ENCODE measurements around the gene DRD4.

DRD4 gene

DNA sequence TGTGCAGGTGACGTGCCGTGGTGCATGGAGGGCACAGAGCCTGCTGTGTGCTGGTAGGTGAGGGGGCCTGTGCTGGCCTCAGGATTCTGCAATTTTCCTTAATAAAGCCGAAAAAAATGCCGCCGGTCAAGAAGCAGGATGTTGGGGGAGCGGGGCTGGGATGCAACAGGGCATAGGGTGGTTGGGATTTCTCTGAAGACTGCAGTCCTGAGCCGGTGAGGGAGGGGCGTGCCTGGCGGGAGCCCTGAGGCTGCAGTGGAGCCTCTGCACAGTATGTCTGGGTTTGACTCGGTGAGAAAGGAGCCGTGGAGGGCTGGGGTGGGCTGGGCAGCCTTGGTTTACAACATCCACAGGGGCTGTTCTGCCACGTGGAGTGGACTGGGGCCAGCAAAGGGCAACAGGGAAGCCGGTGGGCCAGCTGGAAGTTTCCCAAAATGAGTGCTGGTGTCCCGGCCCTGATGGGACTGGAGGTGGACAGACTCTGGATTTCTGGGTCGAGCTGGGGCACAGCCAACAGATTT is 13.7 kb upstream of the DRD4 start:
- DNase-seq, result no peak

DNA sequence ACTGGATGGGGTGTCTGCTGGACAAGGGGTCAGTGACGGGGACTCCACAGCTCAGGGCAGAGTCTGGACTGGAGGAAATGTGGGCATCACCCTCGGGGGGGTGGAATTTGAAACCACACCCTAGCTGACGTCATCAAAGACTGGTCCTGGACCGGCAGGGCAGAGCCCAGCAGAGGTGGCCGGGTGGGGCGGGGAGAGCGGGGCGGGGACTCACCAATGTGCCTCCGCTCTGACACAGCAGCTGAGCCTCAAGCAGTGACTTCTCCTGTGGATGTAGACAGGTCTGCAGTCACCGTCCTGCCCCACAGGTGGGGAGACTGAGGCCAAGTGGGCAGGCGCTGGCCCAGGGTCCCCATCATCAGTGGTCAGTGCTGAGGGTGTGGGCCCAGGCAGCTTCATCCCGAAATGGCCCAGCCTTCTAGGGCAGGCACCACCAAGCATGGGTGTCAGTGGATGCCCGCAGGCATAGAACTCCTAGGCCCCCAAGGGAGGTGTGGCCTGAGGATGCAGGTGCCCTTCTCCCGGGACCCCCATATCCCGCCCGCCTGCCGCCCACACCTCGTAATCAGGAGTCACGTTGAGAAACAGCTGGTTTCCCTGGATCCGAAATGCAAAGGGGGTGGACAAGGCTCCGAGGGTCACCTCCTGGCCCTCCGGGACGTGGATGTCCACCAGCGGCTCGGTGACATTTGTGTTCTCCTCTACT is 12.9 kb upstream of the DRD4 start:
- DNase-seq, result no peak

DNA sequence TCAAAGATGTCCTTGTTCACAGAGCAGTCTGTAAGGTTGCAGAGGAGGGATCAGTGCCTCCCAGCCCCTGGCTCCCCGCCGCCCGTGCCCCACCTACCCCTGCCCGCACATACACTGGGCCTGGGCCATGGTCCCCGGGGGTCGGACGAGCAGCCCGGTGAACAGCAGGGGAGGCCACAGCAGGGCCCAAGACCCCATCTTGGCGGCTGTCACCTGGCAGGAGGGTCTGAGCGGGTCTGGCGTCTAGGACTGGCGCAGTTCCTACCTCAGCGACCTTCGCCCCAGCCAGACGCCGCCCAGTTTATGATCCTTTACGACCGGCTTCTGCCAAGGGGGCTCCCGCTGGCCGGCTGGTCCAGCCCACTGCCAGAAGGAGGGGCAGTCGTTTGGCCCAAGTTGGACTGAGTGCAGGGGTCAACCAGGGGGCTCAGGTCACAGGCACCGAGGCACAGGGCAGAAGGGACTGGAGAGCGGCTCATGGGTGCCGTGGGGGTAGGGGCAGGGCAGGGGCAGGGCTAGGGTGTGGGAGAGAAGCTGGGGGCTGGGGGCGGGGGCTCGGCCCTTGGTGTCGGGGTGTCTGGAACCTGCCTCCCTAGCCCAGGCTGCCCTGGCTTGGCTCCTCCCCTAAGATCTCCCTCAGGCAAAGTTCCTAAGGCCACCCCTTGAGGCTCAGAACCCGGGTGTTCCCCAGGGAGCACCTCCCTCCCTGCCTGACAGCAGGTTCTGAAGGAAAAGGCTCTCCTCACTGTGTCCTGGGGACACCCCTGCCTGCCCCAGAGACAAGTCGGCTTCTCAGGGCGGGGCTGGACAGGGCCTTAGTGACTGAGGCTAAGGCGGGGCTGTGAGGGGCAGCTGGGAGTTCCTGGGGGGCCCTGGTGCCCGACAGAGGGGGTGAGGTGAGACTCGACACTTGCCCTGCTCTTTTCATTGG is 12.1 kb upstream of the DRD4 start, which contains the start of gene CDHR5:
Gene CDHR5, minus strand, starts transcription at position 251 of the 931 bp plus-strand sequence. Its CDS starts 53 bp downstream, at position 198.
- DNase-seq, result no peak

DNA sequence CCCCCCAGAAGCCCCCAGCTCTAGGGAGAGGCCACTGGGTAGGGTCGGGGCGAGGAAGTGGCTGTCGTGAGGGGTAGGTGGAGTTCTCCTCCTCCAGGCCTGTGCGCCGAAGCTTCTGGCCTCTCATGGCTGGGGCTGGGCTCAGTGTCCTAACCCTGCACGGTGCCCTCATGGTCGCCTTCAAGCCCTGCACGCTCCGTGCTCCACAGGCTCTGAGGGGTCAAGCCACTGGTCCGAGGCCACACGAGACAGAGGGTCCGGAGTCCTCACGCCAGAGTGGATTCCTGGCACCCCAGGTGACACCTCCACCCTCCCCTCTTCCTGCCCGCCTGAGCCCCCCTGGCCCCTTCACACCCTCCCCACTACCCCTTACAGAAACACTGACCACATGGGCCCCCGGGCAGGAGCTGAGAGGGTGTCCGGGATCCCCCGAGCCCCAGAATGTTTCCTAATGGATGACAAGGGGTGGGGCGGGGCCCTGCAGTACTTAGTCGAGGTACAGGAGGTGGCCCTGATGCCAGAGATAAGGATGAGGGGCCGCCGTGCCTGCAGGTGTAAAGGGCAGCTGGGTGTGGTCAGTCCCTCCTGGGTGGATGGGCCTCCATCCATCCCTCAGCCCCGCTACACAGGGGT is 11.3 kb upstream of the DRD4 start:
- no peak for DNase-seq

DNA sequence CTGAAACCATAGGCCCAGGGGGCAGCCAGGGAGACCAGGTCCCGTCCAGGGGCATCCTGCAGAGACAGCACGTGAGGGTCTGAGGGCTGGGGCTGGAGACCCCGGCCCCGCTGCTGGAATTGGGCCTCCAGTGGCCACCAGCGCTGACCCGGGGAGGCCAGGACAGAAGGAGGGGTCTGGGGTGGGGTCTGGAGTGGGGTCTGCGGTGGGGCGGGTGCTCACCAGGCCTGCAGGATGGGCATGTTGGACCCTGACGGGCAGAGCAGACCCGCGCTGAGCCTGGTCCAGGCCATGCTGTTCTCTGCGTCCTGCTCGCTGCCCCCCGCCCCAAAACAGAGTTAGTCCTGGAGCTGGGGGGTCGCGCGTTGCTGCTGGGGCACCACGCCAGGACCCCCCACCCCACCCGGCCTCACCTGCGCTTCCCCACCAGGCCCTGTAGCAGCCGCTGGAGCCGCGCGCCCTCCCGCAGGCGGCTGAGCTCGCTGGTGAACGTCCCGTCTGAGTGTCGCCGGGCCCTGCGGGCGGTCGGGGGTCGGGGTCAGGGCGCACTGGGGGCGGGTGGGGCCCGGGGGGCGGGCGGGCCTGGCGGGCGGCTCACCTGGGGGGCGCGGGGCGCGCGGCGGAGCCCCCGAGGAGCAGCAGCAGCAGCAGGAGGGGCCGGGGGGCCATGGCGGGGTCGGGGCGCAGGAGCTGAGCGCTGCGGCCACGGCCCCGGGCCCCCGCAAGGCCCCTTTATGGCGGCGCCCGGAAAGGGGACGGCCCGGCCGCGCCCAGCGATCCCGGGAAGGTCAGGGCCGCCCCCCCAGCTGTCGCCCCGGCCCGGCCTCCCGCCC is 10.4 kb upstream of the DRD4 start, which contains the start of gene SCT:
Gene SCT, minus strand, starts transcription at position 707 of the 833 bp plus-strand sequence. Its CDS starts 38 bp downstream, at position 669.
- no peak for DNase-seq

DNA sequence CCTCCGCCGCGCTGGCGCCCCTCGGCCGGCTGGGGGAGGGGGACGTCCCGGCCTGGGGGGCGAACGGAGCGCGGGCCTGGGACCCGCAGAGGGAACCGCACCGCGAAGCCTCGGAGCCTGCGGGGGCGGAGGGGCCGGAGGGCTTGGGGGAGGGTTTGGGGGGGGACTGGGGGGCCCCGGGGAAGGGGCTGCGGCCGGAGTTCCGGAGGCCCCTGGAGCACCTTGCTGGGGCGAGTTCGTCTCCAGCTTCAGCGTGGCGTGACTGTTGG is 9.8 kb upstream of the DRD4 start:
- DNase-seq, result no peak

DNA sequence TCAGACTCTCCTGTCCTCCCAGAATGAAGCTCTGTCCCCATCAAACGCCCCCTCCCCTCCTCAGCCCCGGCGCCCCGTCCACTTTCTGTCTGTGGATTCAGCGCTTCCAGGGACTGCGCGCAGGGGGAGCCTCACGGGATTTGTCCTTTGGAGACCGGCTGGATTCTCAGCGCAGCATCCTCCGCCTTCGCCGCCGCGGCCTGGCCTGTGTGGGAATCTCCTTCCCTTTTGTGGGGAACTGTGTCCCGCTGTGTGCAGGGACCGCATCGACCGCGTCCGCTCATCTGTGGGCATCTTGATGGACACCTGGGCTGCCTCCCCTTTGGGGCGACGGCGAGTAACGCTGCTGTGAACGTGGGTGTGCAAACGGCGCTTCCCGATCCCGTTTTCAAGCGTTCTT is 9.0 kb upstream of the DRD4 start:
- no peak for DNase-seq

DNA sequence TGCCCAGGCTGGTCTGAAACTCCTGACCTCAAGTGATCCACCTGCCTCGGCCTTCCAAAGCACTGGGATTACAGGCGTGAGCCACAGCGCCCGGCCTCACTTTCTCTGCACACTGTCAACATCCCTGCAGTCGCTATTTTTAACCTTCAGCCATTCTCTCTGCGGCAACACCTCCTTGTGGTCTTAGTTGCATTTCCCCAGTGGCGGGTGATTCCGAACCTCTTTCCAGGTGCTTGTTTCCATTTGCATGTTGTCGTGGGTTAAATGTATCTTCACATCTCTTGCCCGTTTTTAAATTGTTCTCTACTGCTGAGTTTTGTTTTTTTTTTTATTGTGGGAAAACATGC is 7.9 kb upstream of the DRD4 start:
- no peak for DNase-seq

DNA sequence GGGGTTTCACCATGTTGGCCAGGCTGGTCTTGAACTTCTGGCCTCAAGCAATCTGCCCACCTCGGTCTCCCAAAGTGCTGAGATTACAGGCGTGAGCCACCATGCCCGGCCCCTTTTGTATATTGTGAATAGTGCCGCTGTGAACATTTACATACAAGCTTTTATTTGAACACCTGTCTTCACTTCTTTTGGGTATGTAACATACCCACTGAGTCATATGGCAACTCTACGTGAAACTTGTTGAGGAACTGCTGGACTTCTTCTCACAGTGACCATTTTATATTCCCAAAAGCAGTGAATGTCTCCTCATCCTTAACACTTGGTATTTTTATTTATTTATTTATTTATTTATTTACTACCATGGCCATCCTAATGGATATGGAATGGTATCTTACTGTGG is 6.2 kb upstream of the DRD4 start:
- DNase-seq, result no peak

DNA sequence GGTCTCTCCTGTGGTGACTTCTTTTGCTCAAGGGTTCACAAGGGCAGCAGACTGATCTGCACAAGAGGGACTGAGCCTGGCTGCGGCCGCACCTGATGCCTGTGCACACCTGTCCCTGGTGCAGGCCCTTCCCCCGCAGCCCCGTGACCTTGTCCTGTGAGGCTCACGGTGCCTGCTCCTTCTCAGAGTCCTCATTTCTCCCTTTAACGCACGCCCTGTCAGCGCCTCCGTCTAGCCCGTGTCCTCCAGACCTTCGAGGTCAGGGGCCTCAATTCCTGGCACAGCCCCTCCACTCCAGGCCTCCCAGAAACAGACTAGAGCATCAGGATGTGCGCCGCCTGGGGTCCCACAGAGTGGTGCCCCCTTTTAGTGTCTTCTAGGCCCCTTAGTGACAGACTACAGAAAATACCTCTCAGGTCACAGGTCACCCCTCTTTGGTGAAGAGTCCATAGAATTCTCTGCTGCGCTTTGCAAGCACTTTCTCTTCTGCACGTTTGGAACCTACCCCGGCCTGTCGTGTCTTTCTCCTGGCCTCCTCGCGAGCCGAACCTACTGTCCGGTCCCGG is 1.0 kb upstream of the DRD4 start:
- DNase-seq, result no peak

DNA sequence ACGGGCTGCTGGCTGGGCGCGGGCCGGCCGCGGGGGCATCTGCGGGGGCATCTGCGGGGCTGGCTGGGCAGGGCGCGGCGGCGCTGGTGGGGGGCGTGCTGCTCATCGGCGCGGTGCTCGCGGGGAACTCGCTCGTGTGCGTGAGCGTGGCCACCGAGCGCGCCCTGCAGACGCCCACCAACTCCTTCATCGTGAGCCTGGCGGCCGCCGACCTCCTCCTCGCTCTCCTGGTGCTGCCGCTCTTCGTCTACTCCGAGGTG is 194 bp downstream of the DRD4 start:
- no peak for DNase-seq

DNA sequence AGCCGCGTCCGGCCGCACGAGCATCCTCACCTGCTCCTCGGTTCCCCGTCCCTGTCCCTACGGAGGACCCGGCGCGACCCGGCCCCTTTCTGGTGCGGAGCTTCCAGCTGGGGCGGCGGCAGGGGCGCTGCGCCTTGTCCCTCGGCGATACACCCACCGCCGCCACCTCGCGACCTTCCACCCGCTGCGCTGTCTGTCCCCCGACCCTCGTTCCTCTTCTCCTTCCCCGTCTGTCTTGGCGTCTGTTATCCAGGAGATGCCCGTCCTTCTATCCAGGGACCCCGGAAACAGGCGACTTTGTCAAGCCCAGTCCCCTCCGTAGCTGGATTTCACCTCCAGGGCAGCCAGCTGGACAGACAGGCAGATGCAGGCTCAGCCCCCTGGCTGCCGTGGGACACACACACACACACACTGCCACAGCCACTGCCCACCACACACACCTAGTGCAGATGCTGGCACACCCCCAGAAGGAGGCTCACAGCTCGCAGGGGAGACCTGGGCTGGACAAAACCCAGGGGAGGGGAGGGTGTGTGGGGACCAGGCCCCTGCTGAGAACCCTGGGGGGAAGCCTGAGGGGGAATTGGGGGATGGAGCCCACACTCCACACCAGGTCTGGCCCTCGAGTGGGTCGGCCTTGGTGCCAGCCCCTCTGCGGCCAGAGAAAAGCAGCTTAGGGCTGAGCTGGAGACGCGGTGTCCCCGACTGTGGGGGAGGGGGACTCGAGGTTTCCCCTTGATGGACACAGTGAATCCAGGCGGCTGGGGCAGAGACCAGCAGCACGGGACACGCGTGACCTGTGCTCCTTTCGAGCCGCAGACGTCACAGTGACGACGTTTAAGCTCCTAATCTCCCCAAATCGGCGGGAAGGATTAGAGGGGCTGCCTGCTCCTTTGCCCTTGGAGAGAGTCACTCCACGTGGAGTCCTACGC is 788 bp downstream of the DRD4 start:
- peak; percentile 61 for DNase-seq

DNA sequence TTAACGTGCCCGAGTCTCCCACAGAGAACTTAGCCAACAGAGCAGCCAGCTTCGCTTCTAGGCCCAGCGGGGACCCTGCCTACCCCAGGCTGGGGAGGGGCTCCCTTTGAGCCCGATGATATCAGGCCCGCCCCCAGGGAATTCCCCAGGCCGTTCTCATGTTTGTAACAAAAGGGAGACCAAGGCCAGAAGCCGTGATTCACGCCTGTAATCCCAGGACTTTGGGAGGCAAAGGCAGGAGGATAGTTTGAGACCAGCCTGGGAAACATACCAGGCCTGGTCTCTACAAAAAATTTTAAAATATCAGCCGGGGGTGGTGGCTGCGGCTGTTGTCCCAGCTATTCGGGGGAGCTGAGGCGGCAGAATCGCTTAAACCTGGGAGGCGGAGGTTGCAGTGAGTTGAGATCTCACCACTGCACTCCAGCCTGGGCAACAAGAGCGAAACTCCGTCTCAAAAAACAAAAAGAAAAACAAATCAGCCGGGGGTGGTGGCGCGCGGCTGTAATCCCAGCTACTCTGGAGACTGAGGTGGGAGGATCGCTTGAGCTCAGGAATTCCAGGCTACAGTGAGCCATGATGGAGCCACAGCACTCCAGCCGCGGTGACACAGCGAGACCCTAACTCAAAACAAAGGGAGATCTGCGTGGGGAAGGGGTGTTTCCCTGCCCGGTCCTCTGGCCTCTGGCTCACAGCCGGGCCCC is 1.7 kb downstream of the DRD4 start:
- DNase-seq, result peak; percentile 69

DNA sequence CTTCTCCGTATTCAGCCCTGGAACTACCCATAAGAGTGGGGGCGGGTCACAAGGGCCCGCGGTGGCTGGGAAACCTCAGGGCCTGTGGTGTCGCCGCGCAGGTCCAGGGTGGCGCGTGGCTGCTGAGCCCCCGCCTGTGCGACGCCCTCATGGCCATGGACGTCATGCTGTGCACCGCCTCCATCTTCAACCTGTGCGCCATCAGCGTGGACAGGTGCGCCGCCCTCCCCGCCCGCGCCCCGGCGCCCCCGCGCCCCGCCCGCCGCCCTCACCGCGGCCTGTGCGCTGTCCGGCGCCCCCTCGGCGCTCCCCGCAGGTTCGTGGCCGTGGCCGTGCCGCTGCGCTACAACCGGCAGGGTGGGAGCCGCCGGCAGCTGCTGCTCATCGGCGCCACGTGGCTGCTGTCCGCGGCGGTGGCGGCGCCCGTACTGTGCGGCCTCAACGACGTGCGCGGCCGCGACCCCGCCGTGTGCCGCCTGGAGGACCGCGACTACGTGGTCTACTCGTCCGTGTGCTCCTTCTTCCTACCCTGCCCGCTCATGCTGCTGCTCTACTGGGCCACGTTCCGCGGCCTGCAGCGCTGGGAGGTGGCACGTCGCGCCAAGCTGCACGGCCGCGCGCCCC is 2.4 kb downstream of the DRD4 start:
- DNase-seq, result peak; percentile 52

DNA sequence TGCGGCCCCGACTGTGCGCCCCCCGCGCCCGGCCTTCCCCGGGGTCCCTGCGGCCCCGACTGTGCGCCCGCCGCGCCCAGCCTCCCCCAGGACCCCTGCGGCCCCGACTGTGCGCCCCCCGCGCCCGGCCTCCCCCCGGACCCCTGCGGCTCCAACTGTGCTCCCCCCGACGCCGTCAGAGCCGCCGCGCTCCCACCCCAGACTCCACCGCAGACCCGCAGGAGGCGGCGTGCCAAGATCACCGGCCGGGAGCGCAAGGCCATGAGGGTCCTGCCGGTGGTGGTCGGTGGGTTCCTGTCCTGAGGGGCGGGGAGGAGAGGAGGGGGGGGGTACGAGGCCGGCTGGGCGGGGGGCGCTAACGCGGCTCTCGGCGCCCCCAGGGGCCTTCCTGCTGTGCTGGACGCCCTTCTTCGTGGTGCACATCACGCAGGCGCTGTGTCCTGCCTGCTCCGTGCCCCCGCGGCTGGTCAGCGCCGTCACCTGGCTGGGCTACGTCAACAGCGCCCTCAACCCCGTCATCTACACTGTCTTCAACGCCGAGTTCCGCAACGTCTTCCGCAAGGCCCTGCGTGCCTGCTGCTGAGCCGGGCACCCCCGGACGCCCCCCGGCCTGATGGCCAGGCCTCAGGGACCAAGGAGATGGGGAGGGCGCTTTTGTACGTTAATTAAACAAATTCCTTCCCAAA is 3.1 kb downstream of the DRD4 start:
- DNase-seq, result peak; percentile 21

DNA sequence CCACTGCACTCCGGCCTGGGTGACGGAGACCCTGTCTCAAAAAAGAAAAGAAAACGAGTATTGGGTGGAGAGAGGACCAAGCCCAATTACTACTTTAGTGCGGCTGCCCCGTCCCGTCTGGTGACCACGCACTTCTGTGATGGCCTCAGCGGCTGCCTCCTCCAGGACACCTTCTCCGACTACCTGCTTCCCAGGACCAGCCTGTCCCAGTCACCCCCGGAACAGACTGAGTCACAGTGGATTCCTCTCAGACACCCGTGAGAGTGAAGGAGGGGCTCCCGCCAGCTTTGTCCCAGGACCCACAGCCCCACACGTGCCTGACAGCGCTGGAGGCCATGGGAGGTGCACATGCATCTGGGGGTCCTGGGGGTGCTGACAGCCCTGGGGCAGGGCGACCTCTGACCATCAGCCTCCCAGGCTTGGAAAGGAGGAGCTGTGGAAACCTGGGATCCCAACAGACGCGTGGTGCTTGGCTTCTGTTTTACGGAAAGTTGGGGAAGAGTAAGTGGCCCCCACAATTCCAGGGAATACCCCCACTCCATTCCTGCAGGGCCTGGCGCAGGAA is 4.8 kb downstream of the DRD4 start:
- DNase-seq, result no peak

DNA sequence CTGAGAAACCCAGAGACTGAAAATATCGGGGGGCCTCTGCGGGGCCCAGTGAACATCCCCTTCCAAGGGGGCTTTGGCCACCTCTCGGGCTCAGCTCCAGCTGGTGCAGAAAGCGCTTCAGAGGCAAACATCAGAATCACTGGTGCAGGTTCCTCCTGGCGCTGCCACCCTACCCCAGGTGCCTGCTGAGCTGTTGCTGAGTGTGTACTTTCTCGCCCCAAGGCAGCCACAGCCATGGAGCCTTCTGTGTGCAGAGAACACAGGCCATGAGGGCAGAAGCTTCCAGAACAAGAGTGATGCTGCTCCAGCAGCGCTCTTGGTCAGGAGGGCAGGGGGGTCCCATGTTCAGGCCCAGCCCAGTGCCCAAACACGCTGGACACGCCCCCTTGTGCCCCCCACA is 6.3 kb downstream of the DRD4 start:
- no peak for DNase-seq

DNA sequence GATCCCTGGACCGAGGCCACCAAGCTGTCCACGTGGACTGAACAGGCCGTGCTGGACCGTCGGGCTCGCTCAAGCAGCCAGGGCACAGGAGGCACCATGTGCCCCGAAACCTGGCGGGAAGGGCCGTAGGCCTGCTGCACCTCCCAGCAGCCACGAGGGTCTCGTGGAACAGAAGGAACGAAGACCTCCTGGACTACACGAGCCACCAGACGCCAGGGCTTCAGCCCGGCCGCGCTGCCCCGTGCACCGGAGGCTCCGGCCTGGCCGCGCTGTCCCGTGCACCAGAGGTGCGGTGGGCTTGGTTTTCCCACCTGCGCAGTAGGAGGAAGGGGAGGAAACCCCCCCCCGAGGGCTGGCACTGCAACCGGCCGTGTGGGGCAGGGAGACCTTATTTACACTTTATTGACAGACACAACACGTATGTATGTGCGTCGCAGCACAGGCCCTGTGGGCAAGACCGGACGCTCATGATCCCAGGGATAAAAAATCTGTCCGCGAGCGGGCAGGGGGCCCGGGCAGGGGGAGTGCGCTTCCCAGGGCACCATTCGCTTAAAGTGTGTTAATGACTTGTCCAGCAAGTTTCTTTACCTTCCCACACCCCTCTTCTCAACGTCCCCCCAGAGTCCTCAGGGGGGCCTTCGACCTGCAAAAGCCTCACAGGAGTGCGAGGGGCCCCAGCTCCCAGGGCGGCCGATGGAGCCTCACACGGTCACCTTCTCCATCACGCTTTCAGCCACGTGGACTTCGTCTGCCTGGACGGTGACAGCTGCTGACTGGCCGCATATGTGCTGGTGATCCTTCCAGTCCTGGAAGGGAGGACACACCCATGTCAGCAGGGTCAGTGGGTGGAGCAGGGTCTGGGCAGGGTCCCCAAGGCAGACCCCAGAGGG is 7.0 kb downstream of the DRD4 start:
- DNase-seq, result no peak

All from retina (tissue), 1 donor.